DMS153 (cell line): ENCODE measurements around the gene NHLH2.

Source experiments
- DNase-seq: peaks from one replicate; lab custom pipeline; 2025; lab: John Stamatoyannopoulos, UW

NHLH2 gene

GRCh38 chr1:115837740-115838421, 3.0 kb downstream of the NHLH2 start:
- DNase-seq: peak; percentile 31

DNA sequence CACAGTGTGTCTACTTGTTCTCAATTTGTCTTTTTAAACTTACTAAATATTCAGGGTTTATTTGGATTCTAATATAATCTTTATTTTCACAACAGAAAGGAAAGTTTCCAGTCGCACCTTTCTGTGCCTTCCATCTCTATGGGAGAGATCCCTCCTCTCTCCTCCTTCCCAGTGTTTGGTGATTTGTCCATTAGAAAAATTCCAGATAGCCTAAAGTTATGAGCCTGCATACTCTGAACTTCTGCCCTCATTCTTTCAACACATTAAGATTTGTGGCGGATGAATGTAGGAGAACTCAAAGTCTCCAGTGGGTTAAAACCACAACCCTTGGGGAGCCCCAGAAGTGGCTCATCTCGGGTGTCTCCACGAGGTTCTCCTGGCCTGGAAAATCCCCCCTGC, 3.6 kb downstream of the NHLH2 start:
- no peak for DNase-seq

DNA sequence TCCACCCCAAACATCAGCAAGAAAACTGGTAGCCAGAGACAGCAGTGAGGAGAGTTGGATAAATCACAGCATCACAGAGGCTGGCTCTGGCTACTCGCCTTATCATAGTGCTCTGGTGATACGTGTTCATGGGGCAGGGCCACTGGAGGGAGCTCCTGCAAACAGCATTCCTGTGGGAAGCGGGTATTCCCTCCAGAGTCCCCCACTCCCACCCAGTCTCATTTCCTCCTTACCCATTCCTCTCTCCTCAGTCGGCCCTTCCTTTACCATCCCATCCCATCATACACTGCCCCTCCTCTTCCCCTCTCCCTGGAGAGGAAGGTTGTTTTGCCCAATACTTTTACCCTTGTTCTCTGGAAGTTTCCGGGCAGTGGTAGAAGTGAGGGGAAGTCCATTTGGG, 7.1 kb downstream of the NHLH2 start:
- DNase-seq: no peak

DNA sequence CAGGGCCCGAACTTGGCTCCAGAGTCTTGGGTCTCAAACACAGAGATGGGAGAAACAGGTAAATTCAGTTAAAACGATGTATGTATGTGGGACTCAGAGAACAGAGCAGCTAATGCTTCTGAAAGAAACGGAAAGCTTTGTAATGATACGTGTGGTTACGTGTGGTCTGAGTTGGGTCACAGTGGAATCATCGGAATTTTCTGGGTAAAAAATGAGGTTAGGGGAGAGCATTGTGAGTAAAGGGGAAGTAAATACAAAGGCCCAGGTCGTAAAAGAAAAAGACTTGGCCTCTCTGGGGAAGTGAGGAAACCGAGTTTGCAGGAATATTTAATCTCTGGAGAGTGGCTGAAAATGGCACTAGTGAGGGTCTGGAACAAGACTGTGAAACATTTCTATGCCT, 8.3 kb downstream of the NHLH2 start:
- DNase-seq: no peak

GRCh38 chr1:115830963-115831362, 10.0 kb downstream of the NHLH2 start:
- DNase-seq: no peak

DNA sequence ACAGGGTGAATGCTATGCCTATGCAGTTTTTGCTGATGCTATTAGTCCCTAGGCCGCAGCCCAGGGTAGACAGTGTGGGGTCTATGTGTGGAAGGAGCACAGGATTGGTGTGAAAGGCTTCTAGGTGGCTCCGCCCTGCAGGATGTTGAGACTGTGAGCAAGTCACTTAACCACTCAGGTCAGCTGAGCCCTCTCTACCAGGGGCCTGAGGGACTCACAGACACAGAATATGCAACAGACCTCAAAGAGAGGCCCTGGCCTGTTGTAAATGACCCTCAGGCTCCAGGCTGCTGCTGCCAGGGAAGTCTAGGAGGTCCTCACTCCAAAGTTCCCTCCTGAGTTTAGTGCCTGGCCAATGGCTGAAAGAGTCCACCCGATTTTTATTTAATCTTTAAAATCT, 11.0 kb downstream of the NHLH2 start:
- DNase-seq: no peak

DNA sequence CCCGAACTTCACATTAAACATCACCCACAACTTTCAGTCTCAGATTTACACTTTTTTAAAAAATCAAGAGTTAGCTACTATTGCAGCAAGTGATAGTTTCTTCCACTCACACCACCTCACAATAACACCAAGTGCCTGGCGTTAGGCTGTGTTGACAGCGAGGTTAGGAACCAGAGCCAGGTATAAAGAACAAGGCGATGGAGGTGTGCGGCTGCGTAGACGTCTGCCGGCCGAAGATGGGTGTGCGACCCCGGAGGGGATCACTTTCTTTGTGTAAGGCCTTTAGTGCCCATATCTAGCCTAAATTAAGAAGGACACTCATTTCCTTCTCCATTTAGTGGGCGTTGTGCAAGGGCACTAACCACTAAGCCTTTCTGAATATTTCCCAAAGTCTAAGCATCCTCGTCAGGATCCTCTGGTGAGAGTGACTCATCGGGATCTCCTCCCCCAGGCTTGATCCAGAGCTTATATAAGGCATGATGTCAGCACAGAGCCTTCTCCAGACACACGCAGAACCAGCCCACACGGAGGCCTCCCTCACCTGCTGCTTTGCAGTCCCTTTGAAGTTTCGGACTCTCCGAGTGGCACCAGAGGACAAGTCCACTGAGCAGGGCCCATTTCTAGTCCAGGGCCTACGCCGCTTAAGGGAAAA, 11.8 kb downstream of the NHLH2 start:
- DNase-seq: peak; percentile 17

GRCh38 chr1:115828101-115829022, 12.6 kb downstream of the NHLH2 start:
- DNase-seq: peak; percentile 4

DNA sequence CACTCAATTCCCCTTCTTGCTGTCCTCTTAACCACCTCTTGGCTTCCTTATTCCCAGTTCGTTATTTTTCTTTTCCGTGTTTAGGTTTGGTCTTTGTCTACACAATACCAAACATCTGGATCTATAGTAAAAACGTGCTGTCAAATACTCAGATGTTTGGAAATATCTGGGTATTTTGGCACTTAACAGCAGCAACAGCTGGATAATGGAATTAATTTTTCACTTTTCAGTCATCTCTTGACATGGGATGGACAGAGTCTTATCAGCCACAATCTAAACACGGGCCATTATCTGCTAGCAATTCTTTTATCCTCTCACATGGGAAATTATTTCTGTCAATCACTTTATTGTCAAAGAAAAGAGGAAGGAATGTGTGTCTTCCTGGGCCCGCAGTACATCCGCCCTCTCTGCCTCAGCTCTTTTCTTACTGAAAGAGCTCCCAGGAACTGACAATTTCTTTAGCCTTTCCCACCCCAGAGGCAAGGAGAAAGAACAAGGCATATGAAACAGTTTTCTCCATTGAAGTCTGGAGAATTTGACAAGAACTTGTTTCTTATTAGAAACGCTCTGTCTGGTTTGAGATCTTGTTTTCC, 13.4 kb downstream of the NHLH2 start:
- no peak for DNase-seq

- no peak for DNase-seq
Observed at GRCh38 chr1:115826628-115827027, 14.3 kb downstream of the NHLH2 start.

GRCh38 chr1:115822117-115822516, 18.8 kb downstream of the NHLH2 start:
- DNase-seq: no peak

GRCh38 chr1:115815694-115816093, 25.2 kb downstream of the NHLH2 start:
- no peak for DNase-seq

GRCh38 chr1:115814685-115815398, 26.1 kb downstream of the NHLH2 start:
- no peak for DNase-seq

- DNase-seq: no peak
Observed at GRCh38 chr1:115813727-115814126, 27.2 kb downstream of the NHLH2 start.

GRCh38 chr1:115811140-115811828, 29.6 kb downstream of the NHLH2 start:
- no peak for DNase-seq

DNA sequence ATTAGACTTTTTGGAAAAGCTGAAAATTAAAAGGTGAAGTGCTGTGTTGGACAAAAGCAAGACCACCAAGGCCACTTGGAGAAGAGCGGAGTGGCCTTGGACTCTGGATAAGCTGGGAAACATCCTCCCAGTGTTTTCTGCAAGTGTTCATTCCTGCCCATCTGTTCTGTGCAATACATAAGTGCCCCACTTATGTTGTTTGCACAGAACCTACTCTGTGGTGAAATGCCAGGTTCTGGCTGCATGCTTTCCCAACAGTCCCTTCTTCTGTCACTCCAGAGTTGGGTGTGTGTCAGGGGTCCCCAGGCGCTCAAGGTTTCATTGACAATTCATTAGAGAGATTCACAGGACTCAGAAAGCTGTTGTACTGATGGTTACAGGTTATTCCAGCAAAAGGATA, 30.3 kb downstream of the NHLH2 start:
- DNase-seq: peak; percentile 22

GRCh38 chr1:115809847-115810246, 31.1 kb downstream of the NHLH2 start:
- no peak for DNase-seq

DNA sequence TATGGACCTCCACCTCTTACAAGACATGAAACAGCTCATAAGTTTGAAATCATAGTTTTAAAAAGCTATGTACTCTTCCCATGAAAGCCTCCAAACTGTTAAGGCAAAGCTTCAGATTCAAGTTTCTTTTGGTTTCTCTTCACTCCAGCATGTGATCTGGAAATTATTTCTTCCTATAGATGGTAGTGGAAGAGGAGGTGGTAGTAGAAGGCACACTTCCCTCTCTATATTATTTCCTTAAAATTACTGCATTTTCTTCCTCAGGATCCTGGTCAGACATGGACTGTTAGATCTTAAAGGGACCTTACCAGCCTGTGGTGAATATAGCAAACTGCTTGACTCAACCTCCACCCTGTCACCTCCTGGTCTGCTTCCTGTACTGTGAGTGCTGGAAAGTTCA, 31.9 kb downstream of the NHLH2 start:
- no peak for DNase-seq

- peak; percentile 56 for DNase-seq
Observed at GRCh38 chr1:115807723-115808122, 33.2 kb downstream of the NHLH2 start.

- no peak for DNase-seq
Observed at GRCh38 chr1:115805597-115805996, 35.3 kb downstream of the NHLH2 start.

GRCh38 chr1:115802416-115802815, 38.5 kb downstream of the NHLH2 start:
- no peak for DNase-seq
